H7 (cell line): Measurements from ENCODE around the gene NTN1. TPM values are rescaled to one million over a fixed set of nuclear protein-coding genes. Genes with fewer than 3 reads are reported as not detected.

Experiments used
- DNase-seq: peaks from one replicate; pipeline ENCODE4 v3.0.0; 2012
- H3K27me3 ChIP-seq: 2 replicates; pipeline ENCODE4 v1.6.0; 2011; ENCODE audit warnings: mild to moderate bottlenecking, low read length; ENCODE audit not compliant: control insufficient read depth, insufficient read depth
- H3K36me3 ChIP-seq: replicated peaks from 2 replicates; pipeline ENCODE4 v1.5.1; 2011; ENCODE audit warnings: low read length; ENCODE audit not compliant: control insufficient read depth, insufficient read depth
- H3K4me3 ChIP-seq: 2 replicates; pipeline ENCODE4 v1.5.1; 2011; ENCODE audit warnings: low read depth, mild to moderate bottlenecking, control low read depth, low read length, moderate library complexity; ENCODE audit not compliant: insufficient read depth
- total RNA-seq: library from RNA; depleted of rRNA; stranded (reverse); fragments of >200 nt; shearing (Covaris generic); gene quantifications from 2 replicates; pipeline ENCODE4 v1.2.3, GENCODE V29; 2014

Gene NTN1
- total RNA-seq, 1 experiment from 2014 or later = 19.1 TPM

DNA sequence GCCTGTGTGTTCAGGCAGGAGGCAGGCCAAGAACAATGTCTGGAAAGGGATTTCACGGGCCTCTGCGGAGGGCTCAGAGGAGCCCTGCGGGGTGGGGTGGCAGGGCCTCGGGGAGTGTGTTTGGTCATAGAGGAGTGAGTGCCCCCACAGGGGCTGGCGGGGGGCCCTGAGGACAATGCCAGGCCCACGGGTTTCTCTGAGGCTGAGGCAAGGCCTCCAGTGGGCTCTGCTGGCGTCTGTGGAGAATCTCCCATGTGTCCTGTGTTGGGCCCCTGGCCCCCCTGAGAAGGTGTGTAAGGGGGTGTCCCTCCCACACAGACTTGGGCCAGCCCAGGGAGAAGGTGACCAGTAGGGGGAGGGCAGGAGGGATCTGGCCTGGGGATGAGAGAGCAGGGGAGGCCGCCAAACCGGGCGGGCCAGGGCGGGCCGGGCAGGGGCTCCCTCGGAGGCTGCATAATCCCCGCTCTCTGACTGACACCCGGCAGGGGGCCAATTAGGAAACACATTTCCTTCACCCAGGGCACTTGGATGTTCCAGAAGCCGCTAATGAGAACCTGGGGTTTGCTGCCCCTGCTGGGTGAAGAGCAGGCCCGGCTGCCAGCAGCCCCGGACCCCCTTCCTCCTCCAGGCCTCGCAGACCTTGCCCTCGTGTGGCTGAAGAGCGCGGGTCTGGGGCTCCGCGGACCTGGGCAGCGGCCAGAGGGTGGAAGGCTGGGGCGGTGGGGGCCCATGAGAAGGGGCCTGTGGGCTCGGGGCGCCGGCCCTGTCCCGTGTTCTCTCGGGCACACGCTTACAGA is 204.2 kb downstream of the NTN1 start:
- peak; percentile 93 for DNase-seq
- no peaks in the 10 kb centered on the region for H3K27me3 ChIP-seq
- H3K4me3 ChIP-seq = no peak overlapping the region
- H3K36me3 ChIP-seq = no peaks in the 10 kb centered on the region

DNA sequence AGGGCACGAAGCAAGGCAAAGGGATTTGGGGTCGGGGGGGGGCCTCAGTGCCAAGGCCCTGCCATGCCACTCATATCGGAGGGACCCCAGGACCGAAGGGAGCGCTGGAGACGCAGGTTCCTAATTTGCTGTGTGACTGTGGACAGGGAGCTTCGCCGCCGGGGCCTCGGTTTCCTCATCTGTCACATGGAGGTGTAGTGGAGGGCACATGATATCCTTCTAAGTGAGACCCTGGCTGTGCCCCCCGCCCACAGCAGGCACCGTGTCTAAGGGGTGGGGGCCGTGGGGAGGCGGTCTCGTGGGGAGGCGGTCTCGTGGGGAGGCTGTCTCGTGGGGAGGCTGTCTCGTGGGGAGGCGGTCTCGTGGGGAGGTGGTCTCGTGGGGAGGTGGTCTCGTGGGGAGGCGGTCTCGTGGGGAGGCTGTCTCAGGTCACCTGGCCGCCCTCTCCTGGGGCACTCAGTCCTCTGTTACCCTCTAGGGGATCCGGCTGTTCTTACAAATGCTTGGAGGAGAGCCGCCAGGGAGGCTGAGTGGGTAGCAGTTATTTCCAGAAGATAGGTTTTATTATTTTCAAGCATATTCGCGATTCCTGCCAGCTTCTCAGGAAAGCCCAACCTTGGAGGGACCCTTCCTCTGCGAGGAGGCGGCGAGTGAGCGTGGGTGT is 205.0 kb downstream of the NTN1 start:
- no peaks in the 10 kb centered on the region for H3K27me3 ChIP-seq

DNA sequence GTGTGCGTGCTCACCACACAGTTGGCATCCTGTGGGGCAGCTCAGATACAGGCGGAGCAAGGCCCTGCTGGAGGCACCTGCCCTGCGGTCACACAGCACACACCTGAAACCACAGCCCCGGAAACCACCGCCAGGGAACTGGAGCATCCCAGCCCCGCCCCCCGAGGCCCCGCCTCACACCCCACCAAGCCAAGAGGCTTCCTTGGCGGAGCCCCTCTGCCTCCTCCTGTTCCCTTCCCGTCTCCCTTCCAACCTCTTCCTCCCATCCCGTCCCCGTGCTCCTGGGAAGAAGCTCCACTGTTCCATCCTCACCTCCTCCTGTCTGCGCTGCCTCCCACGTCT is 205.5 kb downstream of the NTN1 start:
- DNase-seq = peak; percentile 89
- Histone ChIP-seq H3K36me3 (no peaks in the 10 kb centered on the region), H3K27me3 (no peaks in the 10 kb centered on the region), H3K4me3 (no peak overlapping the region)

More for the DNA sequence above, 205.0 kb downstream of the NTN1 start:
- no peak for DNase-seq
- no peaks in the 10 kb centered on the region for H3K36me3 ChIP-seq
- no peak overlapping the region for H3K4me3 ChIP-seq

DNA sequence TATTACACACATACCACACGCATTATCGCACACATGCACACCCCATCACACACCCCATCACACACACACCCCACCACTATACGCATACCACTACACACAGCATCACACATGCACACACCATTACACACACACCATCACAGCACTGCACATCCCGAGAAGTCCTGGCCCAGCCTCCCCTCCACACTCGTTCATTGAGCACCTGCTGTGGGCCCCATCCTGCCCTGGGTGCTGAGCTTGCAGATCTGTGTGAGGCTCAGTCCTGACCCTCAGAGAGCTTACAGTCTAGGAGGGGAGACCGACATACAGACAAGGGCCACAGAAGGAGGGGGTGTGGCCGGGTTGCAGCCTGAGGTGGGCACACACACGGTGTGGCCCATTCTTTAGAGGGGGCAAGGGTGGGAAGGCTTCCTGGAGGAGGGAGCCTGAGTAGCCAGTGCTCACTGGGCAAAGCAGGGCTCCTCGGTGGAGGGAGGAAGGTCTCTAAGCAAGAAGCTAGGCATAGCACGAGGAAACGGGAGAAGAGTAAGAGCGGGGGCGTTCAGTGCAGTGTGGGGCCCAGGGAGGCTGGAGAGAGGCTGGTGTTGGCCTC is 206.6 kb downstream of the NTN1 start:
- no peak for DNase-seq
- Histone ChIP-seq H3K4me3 (no peak overlapping the region), H3K27me3 (no peaks in the 10 kb centered on the region), H3K36me3 (no peaks in the 10 kb centered on the region)

DNA sequence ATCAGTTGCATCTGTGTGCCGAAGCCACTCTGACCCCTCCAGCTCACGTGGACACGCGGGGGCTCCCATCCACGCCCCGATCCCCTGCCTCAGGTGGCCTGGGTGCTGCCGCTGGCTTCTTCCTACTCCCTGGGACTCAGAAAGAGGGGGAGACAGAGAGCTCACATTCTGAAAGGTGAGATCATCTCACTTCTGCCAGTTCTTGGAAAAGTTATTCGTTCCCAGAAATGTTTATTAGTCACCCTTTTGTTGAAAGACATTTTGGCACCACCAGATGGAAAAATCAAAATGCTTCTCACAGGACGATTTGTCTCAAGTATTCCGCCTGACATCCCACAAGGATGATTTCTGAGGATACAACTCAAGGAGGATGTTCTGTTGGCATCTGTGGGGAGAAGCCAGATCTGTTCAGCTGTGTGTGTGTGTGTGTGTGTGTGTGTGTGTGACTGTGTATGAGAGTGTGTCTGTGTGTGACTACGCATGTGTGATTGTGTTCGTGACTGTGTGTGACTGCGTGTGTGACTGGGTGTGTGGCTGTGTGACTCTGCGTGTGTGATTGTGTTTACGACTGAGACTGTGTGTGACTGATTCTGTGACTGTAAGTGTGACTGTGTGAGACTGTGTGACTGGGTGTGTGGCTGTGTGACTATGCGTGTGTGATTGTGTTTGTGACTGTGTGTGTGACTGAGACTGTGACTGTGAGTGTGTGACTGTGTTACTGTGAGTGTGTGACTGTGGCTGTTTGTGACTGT is 207.3 kb downstream of the NTN1 start:
- Histone ChIP-seq H3K4me3 (no peak overlapping the region), H3K36me3 (no peaks in the 10 kb centered on the region), H3K27me3 (no peaks in the 10 kb centered on the region)
- no peak for DNase-seq

DNA sequence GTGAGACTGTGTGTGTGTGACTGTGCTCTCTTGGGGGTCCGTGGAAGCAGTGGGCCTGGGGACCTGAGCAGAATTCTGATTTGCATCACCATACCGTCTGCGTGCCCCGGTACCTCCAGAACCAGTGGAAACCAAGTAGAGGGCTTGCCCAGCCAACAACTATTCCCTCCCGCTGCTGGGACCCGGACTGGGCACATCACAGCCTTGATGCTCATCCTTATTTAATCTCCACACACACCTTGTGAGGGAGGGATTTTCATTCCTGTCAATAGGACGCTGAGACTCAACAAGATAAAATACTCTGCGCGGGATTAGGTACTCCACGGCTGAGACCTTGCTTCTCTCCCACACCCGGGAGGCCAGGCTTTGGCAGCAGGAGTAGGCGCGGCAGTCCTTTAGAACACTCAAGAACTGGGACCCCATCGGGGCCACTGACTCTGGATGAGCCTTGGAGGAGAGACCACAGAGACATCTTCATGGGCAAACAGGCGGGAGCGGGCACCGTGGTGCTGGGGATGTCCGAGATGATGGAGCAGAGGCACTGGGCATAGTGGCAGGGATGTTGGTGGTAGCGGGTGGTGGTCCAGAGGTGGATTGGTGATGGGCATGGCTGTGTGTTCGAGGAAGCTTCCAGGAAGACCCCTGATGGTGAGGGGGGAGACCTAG is 208.0 kb downstream of the NTN1 start:
- no peak for DNase-seq
- H3K36me3 ChIP-seq = no peaks in the 10 kb centered on the region
- H3K27me3 ChIP-seq = no peaks in the 10 kb centered on the region
- no peak overlapping the region for H3K4me3 ChIP-seq

DNA sequence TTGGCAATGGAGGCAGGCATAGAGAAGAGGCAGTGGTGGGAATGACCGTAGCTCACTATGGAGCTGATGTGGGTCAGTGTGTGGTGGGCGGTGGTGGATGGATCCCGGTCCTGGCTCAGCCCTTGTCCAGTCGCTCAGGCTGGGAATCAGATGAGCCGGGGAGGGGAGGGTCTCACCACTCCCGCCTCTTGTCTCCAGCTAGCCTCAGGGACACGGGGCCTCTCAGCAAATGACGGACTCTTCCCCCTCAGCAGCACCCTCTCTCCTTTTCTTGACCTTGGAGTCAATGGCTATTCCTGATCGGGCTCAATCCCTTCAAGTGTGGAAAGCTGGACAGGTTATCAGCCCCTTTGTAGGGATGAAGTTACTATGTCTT is 208.5 kb downstream of the NTN1 start:
- H3K27me3 ChIP-seq = no peaks in the 10 kb centered on the region
- no peak for DNase-seq
- no peak overlapping the region for H3K4me3 ChIP-seq
- H3K36me3 ChIP-seq = no peaks in the 10 kb centered on the region

DNA sequence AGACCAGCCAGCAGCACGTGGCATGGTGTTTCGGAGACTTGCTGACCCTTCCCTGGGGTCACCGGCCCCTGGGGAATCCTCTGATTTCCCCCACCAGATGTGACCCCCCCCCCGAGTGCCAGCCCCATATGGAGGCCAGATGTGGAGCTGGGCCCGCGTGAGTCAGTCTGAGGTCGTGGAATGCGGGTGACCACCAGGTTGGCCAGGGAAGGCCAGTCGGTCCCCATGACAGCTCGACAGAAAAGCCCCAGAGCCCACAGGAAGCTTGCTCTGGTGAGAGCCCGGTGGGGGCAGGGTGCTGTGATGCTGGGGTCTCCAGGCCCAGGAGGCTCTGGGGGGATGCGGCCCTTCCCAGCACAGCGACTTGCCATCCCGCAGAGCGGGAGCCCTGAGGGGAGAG is 209.0 kb downstream of the NTN1 start:
- H3K27me3 ChIP-seq = no peaks in the 10 kb centered on the region
- no peaks in the 10 kb centered on the region for H3K36me3 ChIP-seq
- no peak for DNase-seq
- H3K4me3 ChIP-seq = no peak overlapping the region

DNA sequence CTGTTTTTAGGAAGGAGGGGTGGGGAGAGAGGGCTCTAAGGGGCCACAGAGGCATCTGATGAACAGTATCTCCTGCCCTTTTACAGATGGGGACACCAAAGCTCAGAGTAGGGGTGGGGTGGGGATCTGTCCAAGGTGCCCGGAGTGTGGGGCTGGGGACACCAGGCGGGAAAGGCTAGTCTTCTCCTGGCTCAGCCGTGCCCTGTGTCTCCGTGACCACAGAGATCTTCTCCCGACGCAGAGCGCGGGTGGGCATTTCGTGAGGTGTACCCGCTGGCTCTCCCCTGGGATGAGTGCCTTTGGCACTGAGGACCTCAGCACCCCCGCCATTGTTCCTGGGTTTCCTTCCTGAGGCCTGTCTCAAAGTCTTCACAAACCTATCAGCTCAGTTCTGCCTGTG is 209.6 kb downstream of the NTN1 start:
- H3K27me3 ChIP-seq = no peaks in the 10 kb centered on the region
- peak; percentile 50 for DNase-seq
- no peaks in the 10 kb centered on the region for H3K36me3 ChIP-seq
- no peak overlapping the region for H3K4me3 ChIP-seq

DNA sequence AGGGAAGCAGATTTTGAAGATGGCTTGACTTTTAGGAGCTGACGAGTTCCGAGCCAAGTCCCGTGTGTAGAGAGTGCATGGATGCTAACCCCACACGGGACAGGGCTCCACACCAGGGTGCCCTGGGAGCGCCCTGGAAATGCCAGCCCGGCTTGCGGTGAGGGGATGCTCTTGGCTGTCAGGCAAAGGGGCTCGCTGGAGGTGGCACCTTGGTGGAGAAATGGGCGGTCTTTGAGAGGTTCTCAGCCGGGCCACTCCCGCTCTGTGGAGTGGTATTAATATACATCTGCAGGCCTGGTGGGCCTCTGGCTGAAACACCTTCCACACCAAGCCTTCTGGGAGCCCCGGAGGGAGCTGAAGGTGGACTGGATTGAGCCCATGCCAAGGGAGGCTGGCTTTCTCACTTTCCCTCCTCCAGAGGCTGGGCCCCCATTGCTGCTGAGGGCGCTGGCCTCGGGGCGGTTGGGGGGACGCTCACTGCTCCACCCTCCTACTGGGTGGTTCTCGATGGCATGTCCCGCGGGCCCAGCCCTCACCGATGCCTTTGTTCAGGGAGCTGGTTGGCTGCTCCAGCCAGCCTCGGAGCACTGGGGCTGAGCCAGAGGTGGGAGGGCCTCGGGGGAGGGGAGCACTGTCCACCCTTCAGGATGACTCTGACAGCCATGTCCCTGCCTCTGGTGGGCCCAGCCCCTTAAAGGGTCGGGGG is 210.3 kb downstream of the NTN1 start:
- Histone ChIP-seq H3K27me3 (no peaks in the 10 kb centered on the region), H3K36me3 (no peaks in the 10 kb centered on the region), H3K4me3 (no peak overlapping the region)
- no peak for DNase-seq

DNA sequence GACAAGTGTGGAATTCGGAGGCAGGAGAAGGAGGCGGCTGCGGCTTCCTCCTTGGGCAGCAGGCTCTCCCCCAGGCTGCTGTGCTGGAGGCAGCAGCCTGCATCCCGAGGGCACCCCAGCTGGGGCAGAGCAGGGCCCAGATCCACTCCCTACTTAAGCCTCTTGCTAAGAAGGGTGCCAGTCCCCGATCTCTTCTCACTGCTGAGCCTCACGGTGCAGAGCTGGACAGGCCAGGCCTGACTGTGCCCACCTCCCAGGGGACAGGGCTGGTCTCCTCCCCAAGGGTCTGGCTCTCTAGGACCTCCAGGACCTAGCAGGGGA is 210.8 kb downstream of the NTN1 start:
- no peak for DNase-seq
- H3K4me3 ChIP-seq = no peak overlapping the region
- no peaks in the 10 kb centered on the region for H3K36me3 ChIP-seq
- no peaks in the 10 kb centered on the region for H3K27me3 ChIP-seq

DNA sequence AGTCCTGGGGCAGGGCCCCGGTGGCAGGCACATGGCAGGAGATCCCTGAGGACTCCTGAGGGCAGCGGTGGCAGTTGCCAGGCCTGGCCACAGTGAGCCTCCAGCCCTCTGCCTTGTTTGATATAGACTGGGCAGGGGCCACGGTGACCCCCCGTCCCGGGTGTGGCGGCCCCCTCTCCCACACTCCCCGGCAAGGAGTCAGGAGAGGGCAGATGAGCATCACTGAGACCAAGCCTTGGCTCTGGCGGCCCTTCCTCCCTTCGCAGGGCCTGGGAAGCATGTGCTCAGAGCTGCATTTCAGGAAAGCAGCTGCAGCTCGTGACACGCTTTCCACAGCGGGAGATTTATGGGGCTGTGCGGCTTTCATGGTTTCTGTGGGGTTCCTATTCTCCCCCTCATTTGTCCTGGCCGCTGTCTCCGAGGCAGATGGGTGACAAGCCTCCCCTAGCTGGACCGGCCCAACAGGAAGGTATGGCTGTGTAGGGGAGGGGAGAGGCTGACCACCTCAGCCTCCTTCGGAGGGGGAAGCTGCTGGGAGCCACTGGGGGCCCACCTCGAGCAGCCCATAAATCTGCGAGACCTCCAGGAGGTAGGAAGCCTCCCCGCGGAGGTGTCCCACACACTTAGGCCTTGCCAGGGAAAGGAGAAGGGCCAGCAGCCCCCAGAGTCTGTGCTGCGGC is 211.4 kb downstream of the NTN1 start:
- H3K36me3 ChIP-seq = no peaks in the 10 kb centered on the region
- DNase-seq = no peak
- H3K4me3 ChIP-seq = no peak overlapping the region
- no peaks in the 10 kb centered on the region for H3K27me3 ChIP-seq

DNA sequence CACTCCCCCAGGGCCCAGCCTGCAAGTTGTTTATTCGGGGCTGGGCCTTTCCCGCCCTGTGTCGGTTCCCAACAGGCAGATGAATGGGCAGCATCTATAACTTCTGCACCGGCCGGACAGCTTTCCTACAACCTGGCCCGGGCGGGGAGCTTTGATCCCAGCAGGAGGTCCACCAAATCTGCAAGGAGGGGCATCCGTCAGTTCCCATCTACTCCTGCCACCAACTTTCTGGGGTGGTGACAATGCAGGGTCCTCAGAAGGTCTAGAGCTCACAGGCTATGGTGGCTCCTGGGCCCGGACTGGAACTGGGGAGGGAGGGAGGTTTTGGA is 211.9 kb downstream of the NTN1 start:
- no peaks in the 10 kb centered on the region for H3K36me3 ChIP-seq
- no peaks in the 10 kb centered on the region for H3K27me3 ChIP-seq
- DNase-seq = no peak
- H3K4me3 ChIP-seq = no peak overlapping the region

DNA sequence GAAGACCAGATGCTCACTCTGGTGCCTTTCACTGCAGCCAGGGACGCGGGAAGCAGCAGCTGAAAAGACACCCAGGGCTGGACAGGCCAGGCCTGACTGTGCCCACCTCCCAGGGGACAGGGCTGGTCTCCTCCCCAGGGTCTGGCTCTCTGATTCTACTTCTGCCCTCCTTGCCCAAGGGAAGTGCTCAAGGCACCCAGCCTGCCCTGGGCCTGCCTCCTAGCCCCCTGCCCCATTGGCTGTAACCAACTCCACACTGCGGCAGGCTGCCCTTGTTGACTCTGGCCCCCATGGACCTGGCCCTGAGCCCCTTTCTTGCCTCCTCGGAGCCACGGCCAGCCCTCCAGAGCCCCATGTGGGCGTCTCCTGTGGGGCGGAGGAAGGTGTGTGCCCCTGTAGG is 212.5 kb downstream of the NTN1 start:
- H3K36me3 ChIP-seq = no peaks in the 10 kb centered on the region
- DNase-seq = peak; percentile 37
- no peak overlapping the region for H3K4me3 ChIP-seq
- H3K27me3 ChIP-seq = no peaks in the 10 kb centered on the region
